Cardiac septum (tissue), 1 donor: Measurements from ENCODE around the gene KCNB1. TPM values are rescaled to one million over a fixed set of nuclear protein-coding genes. Genes with fewer than 3 reads are reported as not detected.
"Not testable (repeated sequence)": the region's sequence is repeated elsewhere in the genome, so short reads cannot be mapped to it uniquely, and the experiment has no call there.

ENCODE experiments used
- DNase-seq: peaks from one replicate; pipeline ENCODE4 v3.0.0-alpha.2; 2020; ENCODE audit warnings: low spot score
- intact Hi-C: fragments of 100-400 bp; cut with DNase I; formaldehyde crosslinking; loops from one replicate; pipeline ENCODE4 v1.14.0; 2022
- total RNA-seq: library from RNA; stranded (reverse); fragmentation: NEBNext Ultra II Directional; extraction: Animal tissue kit (Norgen Biotek cat#: 25700); gene quantifications from one replicate; pipeline ENCODE4 v1.2.1, GENCODE V29; 2021
- donor health status: DM: no; HTN: no; CAD: no.

The KCNB1 gene
- total RNA-seq, 1 donor from 2014 or later: 0.38 TPM

DNA sequence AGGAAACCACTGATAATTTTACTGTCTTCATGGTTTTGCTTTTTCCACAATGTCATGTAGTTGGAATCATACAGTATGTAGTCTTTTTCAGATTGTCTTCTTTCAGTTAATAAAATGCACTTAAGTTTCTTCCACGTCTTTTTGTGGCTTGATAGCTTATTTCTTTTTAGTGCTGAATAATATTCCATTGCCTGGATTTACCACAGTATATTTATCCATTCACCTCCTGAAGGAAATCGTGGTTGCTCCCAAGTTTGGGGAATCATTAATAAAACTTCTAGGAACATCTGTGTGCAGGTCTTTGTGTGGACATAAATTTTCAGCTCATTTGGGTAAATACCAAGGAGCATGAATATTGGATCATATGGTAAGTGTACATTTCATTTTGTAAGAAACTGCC, 165.8 kb downstream of the KCNB1 start:
- intact Hi-C loops: no loop called here
- no peak for DNase-seq

DNA sequence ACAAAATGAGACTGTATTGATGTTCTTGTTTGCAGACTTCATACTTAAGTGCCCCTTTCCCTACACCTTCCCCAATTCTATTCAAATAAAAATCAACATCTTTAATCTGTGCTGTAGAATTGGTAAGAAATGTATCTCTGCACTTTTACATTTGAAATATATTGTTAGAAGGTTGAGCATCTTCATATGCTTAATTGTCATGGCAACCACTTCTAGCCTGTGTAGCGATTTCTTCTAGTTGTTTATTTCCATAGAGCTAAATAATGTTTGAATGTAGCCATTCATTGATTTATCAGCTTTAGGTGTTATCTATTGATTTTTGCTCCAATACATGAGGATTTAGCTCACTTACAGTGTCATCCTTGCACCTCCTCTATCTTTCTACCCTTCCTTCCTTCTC, 166.9 kb downstream of the KCNB1 start:
- intact Hi-C loops: no loop called here
- no peak for DNase-seq

DNA sequence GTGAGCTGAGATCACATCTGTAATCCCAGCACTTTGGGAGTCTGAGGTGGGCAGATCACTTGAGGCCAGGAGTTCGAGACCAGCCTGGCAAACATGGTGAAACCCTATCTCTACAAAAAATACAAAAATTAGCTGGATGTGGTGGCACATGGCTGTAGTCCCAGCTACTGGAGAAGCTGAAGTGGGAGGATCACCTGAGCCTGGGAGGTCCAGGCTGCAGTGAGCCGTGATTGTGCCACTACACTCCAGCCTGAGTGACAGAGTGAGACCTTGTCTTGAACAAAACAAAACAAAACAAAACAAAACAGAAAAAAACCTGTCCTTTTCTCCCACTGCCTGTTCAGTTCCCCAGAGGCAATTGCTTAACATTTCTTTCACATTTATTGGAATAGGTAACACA, 168.4 kb downstream of the KCNB1 start:
- DNase-seq, intact Hi-C loops: not testable (repeated sequence)

Other genes starting within 250 kb of the KCNB1 start
- 24.0 TPM for gene ZNFX1, start 204.6 kb downstream of the KCNB1 start, total RNA-seq
- gene PTGIS, start 85.5 kb upstream of the KCNB1 start, total RNA-seq: 37.6 TPM
- gene B4GALT5, start 231.2 kb upstream of the KCNB1 start, total RNA-seq: 28.0 TPM